Measurements from ENCODE around the gene ACOT8. TPM values are rescaled to one million over a fixed set of nuclear protein-coding genes. Genes with fewer than 3 reads are reported as not detected.

ACOT8 gene
- total RNA-seq, 2 experiments from 2014 or later: 18.5 to 21.2 TPM

GRCh38 chr20:45867819-45868176, 10.6 kb upstream of the ACOT8 start:
- intact Hi-C loops (cut with micrococcal nuclease): no loop called here
- no peaks in the 10 kb centered on the region for H3K4me1 Mint-ChIP-seq (ENCODE audit: low read depth)
- ChIA-PET CTCF (interaction anchor here (2.3 kb wide), 1 partner anchor 11 kb away, joined by 7 read pairs; the partner anchor contains the start of genes ACOT8 and ZSWIM3), POLR2A (interaction anchor here (0.6 kb wide), 1 partner anchor 26 kb away, joined by 3 read pairs; no protein-coding TSS in a partner anchor)
- H3K4me3 Mint-ChIP-seq: no peak overlapping the region
- no peak for TF ChIP-seq CTCF (IDR thresholded peaks at IDR 0.05)
- H3K36me3 Mint-ChIP-seq (ENCODE audit: low read depth): no peaks in the 10 kb centered on the region
- DNase-seq: no peak
- H3K9me3 Mint-ChIP-seq: no peaks in the 10 kb centered on the region
- no peak overlapping the region for H3K27ac Mint-ChIP-seq
- no peaks in the 10 kb centered on the region for H3K27me3 Mint-ChIP-seq
- no peak for ATAC-seq

GRCh38 chr20:45867136-45867818, 10.1 kb upstream of the ACOT8 start:
- ChIA-PET CTCF (interaction anchor here (2.3 kb wide), 1 partner anchor 11 kb away, joined by 7 read pairs; the partner anchor contains the start of genes ACOT8 and ZSWIM3), POLR2A (no interaction called here)
- Mint-ChIP-seq H3K27me3 (no peaks in the 10 kb centered on the region), H3K9me3 (no peaks in the 10 kb centered on the region), H3K4me3 (no peak overlapping the region), H3K36me3 (ENCODE audit: low read depth) (no peaks in the 10 kb centered on the region), H3K4me1 (ENCODE audit: low read depth) (no peaks in the 10 kb centered on the region), H3K27ac (no peak overlapping the region)
- intact Hi-C loops (cut with micrococcal nuclease): no loop called here
- DNase-seq (no peak), ATAC-seq (no peak)
- TF ChIP-seq CTCF (IDR thresholded peaks at IDR 0.05): no peak

DNA sequence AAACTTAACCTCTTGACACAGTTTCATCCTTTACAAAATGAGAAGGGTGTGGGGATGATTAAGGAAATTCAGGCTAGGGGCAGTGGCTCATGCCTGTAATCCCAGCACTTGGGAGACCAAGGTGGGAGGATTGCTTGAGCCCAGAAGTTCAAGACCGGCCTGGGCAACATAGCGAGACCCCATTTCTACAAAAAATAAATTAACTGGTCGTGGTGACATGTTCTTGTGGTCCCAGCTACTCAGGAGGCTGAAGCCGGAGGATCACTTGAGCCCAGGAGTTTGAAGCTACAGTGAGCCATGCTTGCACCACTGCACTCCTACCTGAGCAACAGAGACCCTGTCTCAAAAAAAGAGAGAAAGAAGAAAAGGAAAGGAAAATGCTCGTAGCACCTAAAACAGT, 9.3 kb upstream of the ACOT8 start:
- Mint-ChIP-seq H3K4me1 (ENCODE audit: low read depth) (no peaks in the 10 kb centered on the region), H3K4me3 (no peak overlapping the region), H3K36me3 (ENCODE audit: low read depth) (no peaks in the 10 kb centered on the region), H3K9me3 (no peaks in the 10 kb centered on the region), H3K27me3 (no peaks in the 10 kb centered on the region), H3K27ac (no peak overlapping the region)
- ChIA-PET POLR2A (no interaction called here), CTCF (interaction anchor here (0.7 to 2.3 kb wide), 2 partner anchors 10 to 25 kb away, joined by 3 to 7 read pairs; partner anchors contain the start of genes ACOT8, CTSA and ZSWIM3)
- TF ChIP-seq CTCF (IDR thresholded peaks at IDR 0.05): no peak
- intact Hi-C loops (cut with micrococcal nuclease): no loop called here
- ATAC-seq (no peak), DNase-seq (no peak)

GRCh38 chr20:45863543-45864470, 6.6 kb upstream of the ACOT8 start:
- no peak for DNase-seq
- CTCF ChIA-PET: interaction anchor here (1.0 to 1.4 kb wide), 2 partner anchors 16 to 64 kb away, joined by 3 to 5 read pairs; no protein-coding TSS in a partner anchor
- H3K27me3 Mint-ChIP-seq: no peaks in the 10 kb centered on the region
- intact Hi-C loops (cut with micrococcal nuclease): no loop called here
- TF ChIP-seq CTCF (IDR thresholded peaks at IDR 0.05): no peak
- no peak for ATAC-seq
- peaks cover 11% of the 10 kb centered on the region for H3K4me1 Mint-ChIP-seq (ENCODE audit: low read depth)
- peaks cover 2% of the 10 kb centered on the region for H3K36me3 Mint-ChIP-seq (ENCODE audit: low read depth)
- no peaks in the 10 kb centered on the region for H3K9me3 Mint-ChIP-seq
- H3K27ac Mint-ChIP-seq: no peak overlapping the region
- H3K4me3 Mint-ChIP-seq: no peak overlapping the region
- POLR2A ChIA-PET: interaction anchor here (0.6 to 1.6 kb wide), 4 partner anchors 17 to 72 kb away, joined by 3 to 5 read pairs (median 4); partner anchors contain the start of genes CTSA, DNTTIP1, NEURL2 and WFDC3

All from activated CD8-positive, alpha-beta T cell treated with anti-CD3 and anti-CD28 coated beads for 36 hours (primary cell).